Body of pancreas (tissue), 4 donors: ENCODE data around the gene ZNF521. TPM values are rescaled to one million over a fixed set of nuclear protein-coding genes. Genes with fewer than 3 reads are reported as not detected.

Experiments
- ATAC-seq: fragments of 150-250 bp; one replicate; pipeline ENCODE4 v1.9.1; 2016
- DNase-seq, 4 donors: peaks; one replicate each; pipeline ENCODE4 v3.0.0-alpha.2; 2019
- H3K27ac ChIP-seq, 4 donors: fragments of 200-600 bp; sonication (generic); 1 replicate in 3 of 4; 2 replicates in 1 of 4; pipeline versions ENCODE4 v1.5.1 to v1.6.1; 2016 to 2019; ENCODE audit warnings: mild to moderate bottlenecking in 1 of 4, mixed read lengths in 1 of 4, moderate library complexity in 1 of 4
- H3K27me3 ChIP-seq, 2 donors: fragments of 200-600 bp; sonication (generic); one replicate each; pipeline ENCODE4 v1.6.0; 2016; ENCODE audit warnings: mild to moderate bottlenecking in 1 of 2
- H3K36me3 ChIP-seq, 2 donors: fragments of 200-600 bp; sonication (generic); replicated peaks in 1 of 2; 2 replicates each; pipeline ENCODE4 v1.5.1; 2016; ENCODE audit warnings: low read depth in 2 of 2; ENCODE audit not compliant: insufficient read depth in 1 of 2
- H3K4me1 ChIP-seq: fragments of 200-600 bp; sonication (generic); one replicate; pipeline ENCODE4 v1.6.0; 2016
- H3K4me3 ChIP-seq, 2 donors: fragments of 200-600 bp; sonication (generic); 1 replicate in 1 of 2; 2 replicates in 1 of 2; pipeline ENCODE4 v1.5.1; 2016 to 2019
- H3K9me3 ChIP-seq, 3 donors: fragments of 200-600 bp; sonication (generic); 1 replicate in 2 of 3; 2 replicates in 1 of 3; pipeline ENCODE4 v1.5.1; 2016
- POLR2A ChIP-seq, 3 donors: fragments of 450-650 bp; IDR thresholded peaks; one replicate each; pipeline ENCODE4 v1.6.1; 2016; ENCODE audit warnings: antibody characterized with exemption in 3 of 3, mild to moderate bottlenecking in 2 of 3
- WGBS, 2 donors: methylation state at CpG; one replicate each; pipeline ENCODE4 v1.1.5; 2017; 5-methylcytosine and 5-hydroxymethylcytosine counted together
- intact Hi-C: fragments of 100-400 bp; cut with DNase I; formaldehyde crosslinking; loops from one replicate; pipeline ENCODE4 v1.15.1; 2023
- total RNA-seq, 2 donors: library from RNA; depleted of rRNA; stranded (reverse); fragments of >200 nt; gene quantifications; one replicate each; pipeline ENCODE4 v1.1.0, GENCODE V29; 2016
- TF ChIP-seq, protein P1 (sequence below), 7 experiments: fragments of 450-650 bp in 4 of 7; fragments of 200-600 bp in 3 of 7; sonication (generic) in 3 of 7; IDR thresholded peaks; one replicate each; pipeline ENCODE4 v1.5.1; 2016 to 2019; ENCODE audit warnings: antibody characterized with exemption in 7 of 7

Gene ZNF521
- total RNA-seq, 2 donors from 2014 or later, result 3.3 to 17.4 TPM

DNA sequence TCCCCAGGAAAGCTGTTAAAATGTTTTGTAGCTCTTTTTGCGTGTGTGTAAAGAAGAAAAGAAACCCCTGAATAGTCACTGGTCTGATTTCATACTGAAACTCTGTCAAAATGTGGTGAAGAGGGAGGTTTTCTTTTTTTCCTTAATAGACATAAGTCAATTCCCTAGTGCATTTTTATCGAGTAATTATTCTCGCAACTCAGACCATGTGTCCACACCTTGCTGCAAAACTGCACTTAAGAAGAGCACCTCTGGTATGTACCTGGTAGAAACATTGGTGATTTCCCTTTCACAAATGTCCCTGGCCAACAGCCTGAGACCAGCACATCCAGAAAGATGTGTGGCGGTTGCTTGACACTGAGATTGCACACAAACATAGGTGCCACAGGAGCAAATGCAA, 159.9 kb downstream of the ZNF521 start:
- H3K9me3 ChIP-seq, result no peaks in the 10 kb centered on the region
- no peaks in the 10 kb centered on the region for H3K36me3 ChIP-seq
- TF ChIP-seq, protein P1, sequence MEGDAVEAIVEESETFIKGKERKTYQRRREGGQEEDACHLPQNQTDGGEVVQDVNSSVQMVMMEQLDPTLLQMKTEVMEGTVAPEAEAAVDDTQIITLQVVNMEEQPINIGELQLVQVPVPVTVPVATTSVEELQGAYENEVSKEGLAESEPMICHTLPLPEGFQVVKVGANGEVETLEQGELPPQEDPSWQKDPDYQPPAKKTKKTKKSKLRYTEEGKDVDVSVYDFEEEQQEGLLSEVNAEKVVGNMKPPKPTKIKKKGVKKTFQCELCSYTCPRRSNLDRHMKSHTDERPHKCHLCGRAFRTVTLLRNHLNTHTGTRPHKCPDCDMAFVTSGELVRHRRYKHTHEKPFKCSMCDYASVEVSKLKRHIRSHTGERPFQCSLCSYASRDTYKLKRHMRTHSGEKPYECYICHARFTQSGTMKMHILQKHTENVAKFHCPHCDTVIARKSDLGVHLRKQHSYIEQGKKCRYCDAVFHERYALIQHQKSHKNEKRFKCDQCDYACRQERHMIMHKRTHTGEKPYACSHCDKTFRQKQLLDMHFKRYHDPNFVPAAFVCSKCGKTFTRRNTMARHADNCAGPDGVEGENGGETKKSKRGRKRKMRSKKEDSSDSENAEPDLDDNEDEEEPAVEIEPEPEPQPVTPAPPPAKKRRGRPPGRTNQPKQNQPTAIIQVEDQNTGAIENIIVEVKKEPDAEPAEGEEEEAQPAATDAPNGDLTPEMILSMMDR (IDR thresholded peaks at IDR 0.05), result no peak
- TF ChIP-seq POLR2A (IDR thresholded peaks at IDR 0.05), result no peak
- no peaks in the 10 kb centered on the region for H3K27me3 ChIP-seq
- no peaks in the 10 kb centered on the region for H3K4me1 ChIP-seq
- no peak for ATAC-seq
- no peak overlapping the region for H3K4me3 ChIP-seq
- no peak overlapping the region for H3K27ac ChIP-seq
- DNase-seq, result no peak
- 57 to 64% methylated on average over 4 of the region's 4 CpGs for WGBS, 2 donors
- intact Hi-C loops, result no loop called here

DNA sequence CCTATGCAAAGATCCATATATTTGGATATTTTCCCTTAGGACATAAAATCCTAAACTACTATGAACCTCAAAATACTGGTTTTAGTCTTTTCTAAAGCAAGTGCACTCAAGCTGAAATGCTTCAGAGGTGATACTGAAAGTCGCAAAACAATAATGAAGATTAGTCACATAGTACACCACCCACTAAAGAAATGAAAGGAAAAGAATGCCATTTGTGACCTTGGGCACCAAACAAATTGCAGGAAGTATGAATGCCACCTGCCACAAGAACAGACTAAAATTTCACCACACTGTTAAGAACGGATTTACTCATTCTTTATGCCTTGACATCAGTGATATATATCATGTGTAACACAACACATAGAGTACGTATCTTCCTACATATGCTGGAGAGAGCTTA, 161.5 kb downstream of the ZNF521 start:
- intact Hi-C loops, result no loop called here
- Histone ChIP-seq H3K27me3 (no peaks in the 10 kb centered on the region), H3K4me3 (no peak overlapping the region), H3K9me3 (no peaks in the 10 kb centered on the region), H3K4me1 (no peaks in the 10 kb centered on the region), H3K27ac (no peak overlapping the region), H3K36me3 (no peaks in the 10 kb centered on the region)
- WGBS, 2 donors, result 43 to 52% methylated on average over 3 of the region's 3 CpGs
- TF ChIP-seq, protein P1 (IDR thresholded peaks at IDR 0.05), result no peak
- no peak for TF ChIP-seq POLR2A (IDR thresholded peaks at IDR 0.05)
- ATAC-seq (no peak), DNase-seq (no peak)

DNA sequence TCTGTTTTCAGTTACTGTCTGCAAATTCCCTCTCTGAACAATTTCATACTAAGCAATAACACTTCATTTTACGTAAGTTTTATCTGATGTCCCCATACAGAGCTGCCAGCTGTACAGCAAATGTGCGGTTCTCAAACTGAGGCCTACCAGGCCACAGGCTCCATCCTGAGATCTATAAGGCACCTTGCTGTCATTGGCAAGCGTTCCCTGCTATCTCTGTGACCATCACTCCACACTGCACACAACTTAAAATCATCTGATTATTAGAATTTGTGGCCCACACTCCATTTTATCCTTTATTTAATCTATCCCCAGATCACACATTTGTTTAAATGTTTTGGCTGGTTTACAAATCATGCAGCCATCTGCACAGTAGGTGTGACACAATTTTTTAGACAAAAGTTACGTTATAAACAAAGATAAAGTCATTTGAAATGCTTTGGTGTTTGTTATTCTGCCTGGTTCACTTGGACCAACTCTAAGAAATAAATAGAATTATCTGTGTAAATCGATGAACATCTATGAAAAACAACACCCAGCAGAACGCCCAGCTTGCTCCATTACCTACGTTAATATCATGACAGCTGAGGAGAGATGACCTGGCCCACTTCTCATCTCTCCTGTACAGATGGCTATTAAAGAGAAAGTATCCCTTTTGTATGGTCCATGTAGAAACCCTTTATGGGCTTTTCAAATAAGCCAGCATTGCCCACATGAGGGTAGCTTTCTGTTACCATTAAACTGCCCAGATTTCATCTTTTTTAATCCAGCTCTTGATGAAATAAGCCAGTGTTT, 162.4 kb downstream of the ZNF521 start:
- 61 to 70% methylated on average over 7 of the region's 7 CpGs for WGBS, 2 donors
- ATAC-seq, result no peak
- intact Hi-C loops, result no loop called here
- no peaks in the 10 kb centered on the region for H3K9me3 ChIP-seq
- no peak overlapping the region for H3K27ac ChIP-seq
- H3K36me3 ChIP-seq, result no peaks in the 10 kb centered on the region
- TF ChIP-seq POLR2A (IDR thresholded peaks at IDR 0.05), result no peak
- TF ChIP-seq, protein P1 (IDR thresholded peaks at IDR 0.05), result no peak
- DNase-seq, result no peak
- no peak overlapping the region for H3K4me3 ChIP-seq
- no peaks in the 10 kb centered on the region for H3K4me1 ChIP-seq
- no peaks in the 10 kb centered on the region for H3K27me3 ChIP-seq

DNA sequence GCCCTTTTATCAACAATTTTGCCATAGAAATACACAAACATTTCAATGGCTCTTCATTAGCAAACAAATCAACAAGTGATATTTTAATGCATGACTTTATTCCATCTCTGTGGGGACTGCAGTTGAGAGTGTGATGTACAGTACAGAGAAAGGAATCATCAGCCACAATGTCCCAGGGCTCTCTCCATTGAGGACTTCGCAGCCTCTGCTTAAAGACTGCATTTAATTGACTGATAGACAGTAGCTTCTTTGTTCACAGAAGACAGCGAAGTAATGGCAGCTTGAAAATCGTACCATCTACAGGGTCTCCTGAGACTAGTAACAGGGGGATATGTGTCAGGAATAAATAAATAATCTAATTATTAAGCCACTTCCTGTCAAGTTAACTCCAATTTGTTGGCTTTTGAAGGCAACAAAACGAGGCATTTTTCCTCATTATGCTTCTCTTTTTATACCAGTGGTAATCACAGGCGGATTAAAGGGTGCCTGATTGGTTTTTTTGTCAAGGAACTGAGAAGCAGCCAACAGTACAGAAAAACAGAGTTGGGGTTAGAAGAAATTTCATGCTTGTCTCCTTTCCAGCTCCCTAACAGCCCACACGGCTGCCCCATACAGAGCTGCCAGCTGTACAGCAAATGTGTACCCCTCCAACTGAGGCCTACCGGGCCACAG, 164.3 kb downstream of the ZNF521 start:
- 65 to 70% methylated on average over 7 of the region's 7 CpGs for WGBS, 2 donors
- H3K4me1 ChIP-seq, result no peaks in the 10 kb centered on the region
- ATAC-seq, result no peak

More for the DNA sequence above, 164.3 kb downstream of the ZNF521 start:
- intact Hi-C loops, result no loop called here
- TF ChIP-seq, protein P1 (IDR thresholded peaks at IDR 0.05), result no peak
- TF ChIP-seq POLR2A (IDR thresholded peaks at IDR 0.05), result no peak
- H3K9me3 ChIP-seq, result no peaks in the 10 kb centered on the region
- no peaks in the 10 kb centered on the region for H3K27me3 ChIP-seq
- no peak for DNase-seq
- no peaks in the 10 kb centered on the region for H3K36me3 ChIP-seq
- H3K4me3 ChIP-seq, result no peak overlapping the region
- H3K27ac ChIP-seq, result no peak overlapping the region
